OCI-LY1 (cell line): ENCODE results near the gene VWA3A.

Source experiments
- H2AFZ ChIP-seq: fragments of 200-600 bp; sonication (generic), shearing (Covaris generic); 2 replicates; pipeline ENCODE4 v1.6.0; 2014; ENCODE audit warnings: antibody characterized with exemption, mild to moderate bottlenecking, low read length
- H3F3A ChIP-seq: fragments of 200-600 bp; sonication (generic), shearing (Covaris generic); 2 replicates; pipeline ENCODE4 v1.6.0; 2014; ENCODE audit warnings: mild to moderate bottlenecking, antibody characterized with exemption, low read length, moderate library complexity; ENCODE audit not compliant: insufficient read depth
- H3K27ac ChIP-seq: fragments of 200-600 bp; sonication (generic); 2 replicates; pipeline ENCODE4 v1.5.1; 2014; ENCODE audit warnings: low read length, mixed run types, mild to moderate bottlenecking, low read depth; ENCODE audit not compliant: poor library complexity, severe bottlenecking
- H3K27me3 ChIP-seq: fragments of 200-600 bp; sonication (generic); 2 replicates; pipeline ENCODE4 v1.6.0; 2014; ENCODE audit warnings: antibody characterized with exemption, mild to moderate bottlenecking, low read length, moderate library complexity; ENCODE audit not compliant: insufficient read depth
- H3K36me3 ChIP-seq: fragments of 200-600 bp; sonication (generic); 2 replicates; pipeline ENCODE4 v1.6.1; 2014; ENCODE audit warnings: mild to moderate bottlenecking, antibody characterized with exemption, low read length, moderate library complexity, mixed read lengths; ENCODE audit not compliant: insufficient read depth
- H3K4me1 ChIP-seq: fragments of 200-600 bp; sonication (generic); 2 replicates; pipeline ENCODE4 v1.5.1; 2014; ENCODE audit warnings: mild to moderate bottlenecking, low read length, moderate library complexity; ENCODE audit not compliant: insufficient read depth, severe bottlenecking
- H3K4me2 ChIP-seq: fragments of 200-600 bp; sonication (generic), shearing (Covaris generic); 2 replicates; pipeline ENCODE4 v1.6.1; 2014; ENCODE audit warnings: low read length
- H3K4me3 ChIP-seq: fragments of 200-600 bp; sonication (generic); 2 replicates; pipeline ENCODE4 v1.5.1; 2014; ENCODE audit warnings: low read length, low read depth, mild to moderate bottlenecking, mixed read lengths; ENCODE audit not compliant: poor library complexity, severe bottlenecking
- H3K79me2 ChIP-seq: fragments of 200-600 bp; shearing (Covaris generic); 2 replicates; pipeline ENCODE4 v1.6.1; 2016; ENCODE audit warnings: mixed run types, low read length, mixed read lengths; ENCODE audit not compliant: insufficient read depth
- H3K9ac ChIP-seq: fragments of 200-600 bp; sonication (generic), shearing (Covaris generic); 2 replicates; pipeline ENCODE4 v1.6.1; 2014; ENCODE audit warnings: mild to moderate bottlenecking, low read length, mixed read lengths
- H3K9me2 ChIP-seq: fragments of 200-600 bp; sonication (generic), shearing (Covaris generic); 2 replicates; pipeline ENCODE4 v1.6.1; 2014; ENCODE audit warnings: low read depth, mild to moderate bottlenecking, low read length, mixed read lengths
- H3K9me3 ChIP-seq: fragments of 200-600 bp; shearing (Covaris generic); 2 replicates; pipeline ENCODE4 v1.6.1; 2014; ENCODE audit warnings: low read length, mixed read lengths
- H4K20me1 ChIP-seq: fragments of 200-600 bp; sonication (generic), shearing (Covaris generic); 2 replicates; pipeline ENCODE4 v1.6.0; 2016; ENCODE audit warnings: mild to moderate bottlenecking, low read length; ENCODE audit not compliant: insufficient read depth
- CTCF ChIP-seq: fragments of 200-600 bp; sonication (generic), shearing (Covaris generic); IDR thresholded peaks from 2 replicates; pipeline ENCODE4 v1.5.1; 2017; ENCODE audit warnings: mild to moderate bottlenecking, antibody characterized with exemption, low read length, moderate library complexity, mixed read lengths
- EZH2 ChIP-seq: fragments of 200-600 bp; sonication (generic), shearing (Covaris generic); IDR thresholded peaks from 2 replicates; pipeline ENCODE4 v1.8.0; 2017; ENCODE audit warnings: borderline replicate concordance, mixed run types, mild to moderate bottlenecking, antibody characterized with exemption, low read length, moderate library complexity, mixed read lengths

Gene VWA3A

GRCh38 chr16:22078656-22079055, 13.7 kb upstream of the VWA3A start:
- H3K9ac ChIP-seq, result no peak overlapping the region
- peaks cover 1% of the 10 kb centered on the region for H3K4me1 ChIP-seq
- H3K4me2 ChIP-seq, result no peak overlapping the region
- TF ChIP-seq CTCF (no peak), EZH2 (no peak)
- no peaks in the 10 kb centered on the region for H3K9me3 ChIP-seq
- no peaks in the 10 kb centered on the region for H3K27me3 ChIP-seq
- H3F3A ChIP-seq, result no peaks in the 10 kb centered on the region
- no peak overlapping the region for H3K27ac ChIP-seq
- H3K36me3 ChIP-seq, result no peaks in the 10 kb centered on the region; the same call in 1 of the 2 replicates
- H4K20me1 ChIP-seq, result no peaks in the 10 kb centered on the region
- H3K9me2 ChIP-seq, result no peaks in the 10 kb centered on the region
- no peak overlapping the region for H3K4me3 ChIP-seq
- no peaks in the 10 kb centered on the region for H3K79me2 ChIP-seq
- H2AFZ ChIP-seq, result no peak overlapping the region

GRCh38 chr16:22081050-22081449, 11.3 kb upstream of the VWA3A start:
- no peak overlapping the region for H3K9ac ChIP-seq
- no peak overlapping the region for H2AFZ ChIP-seq
- no peak for TF ChIP-seq EZH2
- no peak for TF ChIP-seq CTCF
- H3K27ac ChIP-seq, result no peak overlapping the region
- H3K4me3 ChIP-seq, result no peak overlapping the region
- no peaks in the 10 kb centered on the region for H3K79me2 ChIP-seq
- no peaks in the 10 kb centered on the region for H4K20me1 ChIP-seq
- H3K4me1 ChIP-seq, result no peaks in the 10 kb centered on the region
- H3K36me3 ChIP-seq, result no peaks in the 10 kb centered on the region; the same call in 1 of the 2 replicates
- no peaks in the 10 kb centered on the region for H3K27me3 ChIP-seq
- H3K9me3 ChIP-seq, result no peaks in the 10 kb centered on the region
- no peaks in the 10 kb centered on the region for H3K9me2 ChIP-seq
- no peaks in the 10 kb centered on the region for H3F3A ChIP-seq
- no peak overlapping the region for H3K4me2 ChIP-seq

GRCh38 chr16:22086440-22086839, 5.9 kb upstream of the VWA3A start:
- no peaks in the 10 kb centered on the region for H3F3A ChIP-seq

More at GRCh38 chr16:22086440-22086839, 5.9 kb upstream of the VWA3A start:
- Histone ChIP-seq H3K4me2 (no peak overlapping the region), H3K9me3 (no peaks in the 10 kb centered on the region), H3K9ac (no peak overlapping the region), H3K27me3 (no peaks in the 10 kb centered on the region), H3K9me2 (no peaks in the 10 kb centered on the region), H3K4me3 (no peak overlapping the region), H4K20me1 (no peaks in the 10 kb centered on the region), H3K36me3 (no peaks in the 10 kb centered on the region), H3K27ac (no peak overlapping the region), H2AFZ (no peak overlapping the region), H3K79me2 (no peaks in the 10 kb centered on the region), H3K4me1 (no peaks in the 10 kb centered on the region)
- TF ChIP-seq CTCF (no peak), EZH2 (no peak)
